Transverse colon (tissue), 4 donors: ENCODE results near the gene AKR1C3. TPM values are rescaled to one million over a fixed set of nuclear protein-coding genes. Genes with fewer than 3 reads are reported as not detected.
"Not testable (repeated sequence)": the region's sequence is repeated elsewhere in the genome, so short reads cannot be mapped to it uniquely, and the experiment has no call there.

Source experiments
- DNase-seq: peaks from one replicate; pipeline ENCODE4 v3.0.0-alpha.2; 2019
- H3K27ac ChIP-seq, 4 donors: fragments of 200-600 bp; sonication (generic); 2 replicates each; pipeline ENCODE4 v1.5.1; 2016 to 2018; ENCODE audit warnings: inconsistent platforms in 4 of 4
- H3K27me3 ChIP-seq: fragments of 200-600 bp; sonication (generic); 2 replicates; pipeline ENCODE4 v1.5.1; 2017; ENCODE audit warnings: inconsistent platforms
- H3K36me3 ChIP-seq, 4 donors: fragments of 200-600 bp; sonication (generic); 2 replicates each; pipeline ENCODE4 v1.5.1; 2017 to 2019; ENCODE audit warnings: inconsistent platforms in 4 of 4
- H3K4me1 ChIP-seq, 4 donors: fragments of 200-600 bp; sonication (generic); 2 replicates each; pipeline ENCODE4 v1.5.1; 2017 to 2020; ENCODE audit warnings: inconsistent platforms in 4 of 4
- H3K4me3 ChIP-seq, 4 donors: fragments of 200-600 bp; sonication (generic); 1 replicate in 1 of 4; 2 replicates in 3 of 4; pipeline versions ENCODE4 v1.5.1 to v1.6.1; 2017 to 2019; ENCODE audit warnings: inconsistent platforms in 4 of 4
- H3K9me3 ChIP-seq, 2 donors: fragments of 200-600 bp; sonication (generic); 2 replicates each; pipeline ENCODE4 v1.5.1; 2017 to 2019; ENCODE audit warnings: inconsistent platforms in 2 of 2
- CTCF ChIP-seq, 5 experiments: fragments of 200-600 bp in 3 of 5; fragments of 450-650 bp in 2 of 5; sonication (generic) in 3 of 5; IDR thresholded peaks; 1 replicate in 2 of 5; 2 replicates in 3 of 5; pipeline ENCODE4 v1.5.1; 2016 to 2017; ENCODE audit warnings: antibody characterized with exemption in 5 of 5, inconsistent platforms in 3 of 5, mild to moderate bottlenecking in 2 of 5, moderate library complexity in 1 of 5
- EP300 ChIP-seq: sonication (generic); formaldehyde crosslinking; IDR thresholded peaks from one replicate; pipeline ENCODE4 v1.6.1; 2017; ENCODE audit warnings: antibody characterized with exemption, low read depth
- POLR2A ChIP-seq: fragments of 450-650 bp; IDR thresholded peaks from one replicate; pipeline ENCODE4 v1.6.1; 2016; ENCODE audit warnings: antibody characterized with exemption, mild to moderate bottlenecking, moderate library complexity
- POLR2AphosphoS5 ChIP-seq, 3 donors: sonication (generic); formaldehyde crosslinking; IDR thresholded peaks; one replicate each; pipeline ENCODE4 v1.6.1; 2016; ENCODE audit warnings: antibody characterized with exemption in 3 of 3
- WGBS, 2 donors: methylation state at CpG; one replicate each; pipeline ENCODE4 v1.1.5; 2018; ENCODE audit warnings: low coverage in 1 of 2; 5-methylcytosine and 5-hydroxymethylcytosine counted together
- in situ Hi-C, 4 donors: fragments of 200-750 bp; cut with MboI; loops; one replicate each; pipeline versions ENCODE4 v1.15.0 to v1.15.1; 2017; ENCODE audit warnings: low sequenced_read_pairs in 3 of 4, low pct_ligation_motif_present in 1 of 4, low pct_unique_long_range_greater_than_20kb in 1 of 4
- intact Hi-C: fragments of 100-400 bp; cut with DNase I; formaldehyde crosslinking; loops from one replicate; pipeline ENCODE4 v1.15.1; 2023; ENCODE audit warnings: low total_unique reads
- total RNA-seq, 4 donors: library from RNA; depleted of rRNA; stranded (reverse); fragments of >200 nt; gene quantifications; one replicate each; pipeline ENCODE4 v1.1.0, GENCODE V29; 2016

The AKR1C3 gene
- total RNA-seq, 4 donors from 2014 or later: 164 to 634 (median 415) TPM

- H3K9me3 ChIP-seq: no peaks in the 10 kb centered on the region
- H3K4me1 ChIP-seq: peaks cover 0 to 22% (median 6%) of the 10 kb centered on the region in 4 donors
- no peaks in the 10 kb centered on the region for H3K36me3 ChIP-seq
- H3K27ac ChIP-seq: no peak overlapping the region
- intact Hi-C loops (no loop called here), in situ Hi-C loops (no loop called here)
- 35 to 69% methylated on average over 1 of the region's 1 CpG for WGBS, 2 donors
- no peak overlapping the region for H3K4me3 ChIP-seq
- DNase-seq: no peak
- TF ChIP-seq CTCF (IDR thresholded peaks at IDR 0.05) (no peak), EP300 (no peak), POLR2A (no peak), POLR2AphosphoS5 (IDR thresholded peaks at IDR 0.05) (no peak)
- H3K27me3 ChIP-seq: no peaks in the 10 kb centered on the region
These were observed 46.1 kb upstream of the AKR1C3 start for GRCh38 chr10:5047912-5048628.

- intact Hi-C loops, H3K4me3 ChIP-seq, H3K27ac ChIP-seq, H3K36me3 ChIP-seq, in situ Hi-C loops, H3K9me3 ChIP-seq, DNase-seq, H3K27me3 ChIP-seq, H3K4me1 ChIP-seq: not testable (repeated sequence)
- 90% methylated on average over 16 of the region's 16 CpGs; no CpG with 5 or more reads in 1 of the 2 donors for WGBS, 2 donors
These were observed 41.2 kb upstream of the AKR1C3 start for GRCh38 chr10:5052951-5053500.

- H3K36me3 ChIP-seq, H3K4me3 ChIP-seq, in situ Hi-C loops, H3K27me3 ChIP-seq, H3K4me1 ChIP-seq, H3K27ac ChIP-seq, H3K9me3 ChIP-seq, DNase-seq, intact Hi-C loops: not testable (repeated sequence)
- WGBS, 2 donors: 71 to 81% methylated on average over 2 of the region's 2 CpGs
These were observed 39.4 kb upstream of the AKR1C3 start for GRCh38 chr10:5054831-5055230.

- DNase-seq, H3K27me3 ChIP-seq, in situ Hi-C loops, H3K36me3 ChIP-seq, H3K4me1 ChIP-seq, H3K9me3 ChIP-seq, H3K4me3 ChIP-seq, H3K27ac ChIP-seq, intact Hi-C loops: not testable (repeated sequence)
- 90 to 100% methylated on average over 1 to 8 of the region's 8 CpGs for WGBS, 2 donors
These were observed 34.9 kb upstream of the AKR1C3 start for GRCh38 chr10:5059267-5059666.

- H3K27me3 ChIP-seq, H3K27ac ChIP-seq, H3K36me3 ChIP-seq, H3K9me3 ChIP-seq, in situ Hi-C loops, DNase-seq, H3K4me1 ChIP-seq, H3K4me3 ChIP-seq, intact Hi-C loops: not testable (repeated sequence)
- 89% methylated on average over 13 of the region's 13 CpGs; no CpG with 5 or more reads in 1 of the 2 donors for WGBS, 2 donors
These were observed 33.4 kb upstream of the AKR1C3 start for GRCh38 chr10:5060791-5061190.

GRCh38 chr10:5064656-5065055, 29.6 kb upstream of the AKR1C3 start:
- TF ChIP-seq POLR2A: no peak
- TF ChIP-seq POLR2AphosphoS5 (IDR thresholded peaks at IDR 0.05): no peak
- no peak for TF ChIP-seq EP300
- no peak for TF ChIP-seq CTCF (IDR thresholded peaks at IDR 0.05)
- intact Hi-C loops: no loop called here
- Histone ChIP-seq H3K27me3 (no peaks in the 10 kb centered on the region), H3K9me3 (no peaks in the 10 kb centered on the region), H3K36me3 (no peaks in the 10 kb centered on the region), H3K27ac (no peak overlapping the region), H3K4me3 (no peak overlapping the region), H3K4me1 (peaks cover 0 to 3% (median 0%) of the 10 kb centered on the region in 4 donors)
- no peak for DNase-seq
- in situ Hi-C loops: no loop called here
- 69 to 100% methylated on average over 1 of the region's 1 CpG for WGBS, 2 donors
